ENCODE measurements around the gene SMIM43.
"Not testable (repeated sequence)": the region's sequence is repeated elsewhere in the genome, so short reads cannot be mapped to it uniquely, and the experiment has no call there.

Gene SMIM43

DNA sequence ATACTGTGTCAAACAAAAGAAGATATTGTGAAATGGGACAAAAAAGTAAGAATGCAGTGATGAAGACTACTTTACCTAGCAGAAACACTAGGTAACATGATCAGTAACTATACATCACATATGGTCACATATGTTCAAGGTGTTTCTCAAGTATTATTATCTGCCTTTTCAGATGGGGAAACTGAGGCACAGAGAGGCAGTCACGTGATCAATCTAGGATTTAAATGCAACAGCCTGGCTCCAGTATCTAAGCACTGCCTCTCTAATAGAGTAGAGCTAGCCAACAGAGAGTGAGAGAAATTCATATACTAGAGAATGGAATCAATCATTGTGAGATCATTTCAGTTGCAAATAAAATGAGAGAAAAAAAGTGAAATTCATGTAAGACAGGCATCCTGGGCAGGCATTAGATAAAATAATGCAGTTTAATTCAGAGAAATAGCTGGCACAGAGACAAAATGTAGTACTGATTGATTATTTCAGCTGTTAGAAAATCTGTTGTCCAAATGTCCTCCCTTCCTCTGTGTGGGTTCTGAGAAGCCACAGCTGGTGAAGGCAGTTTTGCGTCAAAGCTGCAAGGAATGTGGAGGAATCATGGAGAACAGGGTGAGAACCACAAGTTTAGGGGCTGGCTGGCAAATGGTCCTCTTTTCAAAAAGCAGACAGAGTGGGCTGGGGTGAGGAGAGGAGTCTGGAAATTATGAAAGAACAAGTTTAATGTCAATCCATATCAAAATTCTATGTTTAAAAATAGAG, 26.0 kb downstream of the SMIM43 start:
- DNase-seq (ENCODE audit: low read depth, low spot score), result no peak
- WGBS (ENCODE audit: insufficient coverage, insufficient read length), result no CpG with 5 or more reads among the region's 2 CpGs
- no peak overlapping the region for H3K27ac ChIP-seq (ENCODE audit: low read length)

DNA sequence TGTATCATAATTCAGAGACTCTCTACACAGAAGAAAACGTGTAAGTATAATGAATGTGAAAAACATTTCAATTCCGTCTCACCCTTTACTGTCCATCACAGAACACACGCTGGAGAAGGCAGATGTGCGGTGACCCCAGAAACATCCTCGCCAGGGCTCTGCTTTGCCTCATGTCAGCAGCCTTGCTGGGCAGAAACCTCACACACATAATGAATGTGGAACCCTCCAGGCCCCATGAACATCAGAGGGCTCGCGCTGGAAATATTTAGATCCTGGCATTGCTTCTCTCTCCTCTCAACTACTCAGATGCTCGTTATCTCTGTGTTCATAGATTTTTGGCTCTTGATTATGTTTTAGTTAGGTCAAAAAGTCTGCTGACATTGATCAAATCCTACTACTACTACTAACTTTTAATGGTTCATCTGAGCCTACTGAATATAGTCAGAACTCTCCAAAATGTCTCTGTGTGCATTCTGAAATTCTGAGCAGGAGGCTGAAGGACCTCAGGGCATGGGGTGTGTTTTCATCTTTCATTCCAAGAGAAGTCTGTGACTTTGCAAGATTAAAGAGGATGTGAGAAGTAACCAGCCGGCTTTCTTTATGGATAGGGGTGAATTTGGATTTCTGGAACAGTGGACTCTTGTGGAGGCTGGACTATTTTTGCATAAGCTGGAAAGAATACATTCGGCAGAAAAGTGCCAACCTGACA, 27.0 kb downstream of the SMIM43 start:
- no peak overlapping the region for H3K27ac ChIP-seq (ENCODE audit: low read length)
- H3K9me3 ChIP-seq (ENCODE audit: control insufficient read depth, insufficient read depth, low read length), result no peaks in the 10 kb centered on the region
- H3K4me3 ChIP-seq (ENCODE audit: low read length), result no peak overlapping the region
- DNase-seq (ENCODE audit: low read depth, low spot score), result no peak
- no peaks in the 10 kb centered on the region for H3K36me3 ChIP-seq (ENCODE audit: control insufficient read depth, insufficient read depth, low read length)
- no peaks in the 10 kb centered on the region for H3K27me3 ChIP-seq (ENCODE audit: control insufficient read depth, insufficient read depth, low read length)
- no CpG with 5 or more reads among the region's 10 CpGs for WGBS (ENCODE audit: insufficient coverage, insufficient read length)
- H3K4me1 ChIP-seq (ENCODE audit: control insufficient read depth, insufficient read depth, low read length), result no peaks in the 10 kb centered on the region

More for the DNA sequence above, 26.0 kb downstream of the SMIM43 start:
- no peaks in the 10 kb centered on the region for H3K36me3 ChIP-seq (ENCODE audit: control insufficient read depth, insufficient read depth, low read length)
- H3K4me1 ChIP-seq (ENCODE audit: control insufficient read depth, insufficient read depth, low read length), result no peaks in the 10 kb centered on the region
- no peaks in the 10 kb centered on the region for H3K27me3 ChIP-seq (ENCODE audit: control insufficient read depth, insufficient read depth, low read length)
- H3K4me3 ChIP-seq (ENCODE audit: low read length), result no peak overlapping the region
- H3K9me3 ChIP-seq (ENCODE audit: control insufficient read depth, insufficient read depth, low read length), result no peaks in the 10 kb centered on the region

DNA sequence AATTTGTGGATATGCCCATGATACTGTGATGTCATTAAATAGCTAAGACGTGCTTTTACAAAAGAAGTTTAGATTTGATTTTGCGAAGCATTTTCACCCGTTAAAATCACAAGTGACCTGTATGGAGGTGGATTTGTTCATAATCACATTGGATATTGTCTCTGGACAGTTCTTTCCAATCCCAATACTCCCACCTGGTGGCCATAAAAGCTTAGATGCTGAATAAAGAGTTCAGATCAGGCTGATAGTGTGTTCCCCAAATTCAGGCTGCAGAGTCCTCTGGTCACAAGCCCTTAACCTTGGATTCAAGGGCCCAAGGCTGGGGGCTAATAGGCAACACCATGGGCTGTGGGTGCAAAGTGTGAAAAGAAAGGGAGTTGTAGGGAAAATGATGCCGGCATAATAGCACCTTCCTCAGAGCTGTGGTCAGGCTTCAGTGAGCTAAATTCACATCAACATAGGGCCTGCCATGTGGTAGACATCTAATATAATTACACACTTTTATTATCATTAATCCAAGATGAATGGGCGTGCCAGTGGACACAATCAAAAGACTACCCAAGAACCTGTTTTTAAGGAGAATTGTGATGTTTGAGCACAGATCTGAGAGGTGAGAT, 28.1 kb downstream of the SMIM43 start:
- Histone ChIP-seq H3K27ac (ENCODE audit: low read length) (no peak overlapping the region), H3K4me1 (ENCODE audit: control insufficient read depth, insufficient read depth, low read length) (no peaks in the 10 kb centered on the region), H3K36me3 (ENCODE audit: control insufficient read depth, insufficient read depth, low read length) (no peaks in the 10 kb centered on the region), H3K27me3 (ENCODE audit: control insufficient read depth, insufficient read depth, low read length) (no peaks in the 10 kb centered on the region), H3K4me3 (ENCODE audit: low read length) (no peak overlapping the region), H3K9me3 (ENCODE audit: control insufficient read depth, insufficient read depth, low read length) (no peaks in the 10 kb centered on the region)
- no CpG with 5 or more reads among the region's 5 CpGs for WGBS (ENCODE audit: insufficient coverage, insufficient read length)
- DNase-seq (ENCODE audit: low read depth, low spot score), result no peak

DNA sequence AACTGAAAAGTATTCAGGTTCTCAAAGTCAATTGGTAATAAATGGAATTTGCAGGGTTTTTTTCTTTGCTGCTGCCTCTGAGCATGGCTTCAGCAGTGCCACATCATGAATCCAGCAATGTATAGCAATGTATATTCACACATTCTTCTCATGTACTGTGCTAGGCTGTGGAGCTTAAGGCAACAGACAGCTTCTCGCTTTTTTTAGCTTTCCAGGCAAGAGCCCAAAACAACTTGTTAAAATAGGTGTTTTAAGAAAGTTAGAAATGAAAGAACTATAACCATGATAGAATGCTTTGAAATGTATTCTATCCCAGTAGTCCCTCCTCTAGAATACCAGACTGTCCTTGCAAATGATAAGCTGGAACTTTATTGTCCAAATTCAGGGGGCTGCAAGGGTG, 30.4 kb downstream of the SMIM43 start:
- DNase-seq (ENCODE audit: low read depth, low spot score), result no peak

DNA sequence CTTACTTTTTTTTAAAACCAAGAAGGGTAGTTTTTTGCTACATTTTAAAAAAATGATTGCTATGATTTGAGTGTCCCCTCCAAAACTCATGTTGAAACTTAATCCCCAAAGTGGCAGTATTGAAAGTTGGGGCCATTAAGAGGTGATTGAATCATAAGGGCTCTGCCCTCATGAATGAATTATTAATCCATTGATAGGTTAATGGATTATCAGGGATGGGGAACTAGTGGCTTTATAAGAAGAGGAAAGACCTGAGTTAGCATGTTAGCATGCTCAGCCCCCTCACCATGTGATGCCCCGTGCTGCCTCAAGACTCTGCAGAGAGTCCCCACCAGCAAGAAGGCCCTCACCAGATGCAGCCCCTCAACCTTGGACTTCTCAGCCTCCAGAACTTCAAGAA, 31.0 kb downstream of the SMIM43 start:
- H3K36me3 ChIP-seq (ENCODE audit: control insufficient read depth, insufficient read depth, low read length), result no peaks in the 10 kb centered on the region
- H3K9me3 ChIP-seq (ENCODE audit: control insufficient read depth, insufficient read depth, low read length), result no peaks in the 10 kb centered on the region
- H3K27me3 ChIP-seq (ENCODE audit: control insufficient read depth, insufficient read depth, low read length), result no peaks in the 10 kb centered on the region
- no peak overlapping the region for H3K27ac ChIP-seq (ENCODE audit: low read length)
- DNase-seq (ENCODE audit: low read depth, low spot score), result no peak
- H3K4me1 ChIP-seq (ENCODE audit: control insufficient read depth, insufficient read depth, low read length), result no peaks in the 10 kb centered on the region
- WGBS (ENCODE audit: insufficient coverage, insufficient read length), result no CpG with 5 or more reads among the region's 1 CpG
- H3K4me3 ChIP-seq (ENCODE audit: low read length), result no peak overlapping the region

More for the DNA sequence above, 30.4 kb downstream of the SMIM43 start:
- Histone ChIP-seq H3K27ac (ENCODE audit: low read length) (no peak overlapping the region), H3K27me3 (ENCODE audit: control insufficient read depth, insufficient read depth, low read length) (no peaks in the 10 kb centered on the region), H3K9me3 (ENCODE audit: control insufficient read depth, insufficient read depth, low read length) (no peaks in the 10 kb centered on the region), H3K36me3 (ENCODE audit: control insufficient read depth, insufficient read depth, low read length) (no peaks in the 10 kb centered on the region), H3K4me1 (ENCODE audit: control insufficient read depth, insufficient read depth, low read length) (no peaks in the 10 kb centered on the region), H3K4me3 (ENCODE audit: low read length) (no peak overlapping the region)
- WGBS (ENCODE audit: insufficient coverage, insufficient read length), result no CpG with 5 or more reads among the region's 1 CpG

DNA sequence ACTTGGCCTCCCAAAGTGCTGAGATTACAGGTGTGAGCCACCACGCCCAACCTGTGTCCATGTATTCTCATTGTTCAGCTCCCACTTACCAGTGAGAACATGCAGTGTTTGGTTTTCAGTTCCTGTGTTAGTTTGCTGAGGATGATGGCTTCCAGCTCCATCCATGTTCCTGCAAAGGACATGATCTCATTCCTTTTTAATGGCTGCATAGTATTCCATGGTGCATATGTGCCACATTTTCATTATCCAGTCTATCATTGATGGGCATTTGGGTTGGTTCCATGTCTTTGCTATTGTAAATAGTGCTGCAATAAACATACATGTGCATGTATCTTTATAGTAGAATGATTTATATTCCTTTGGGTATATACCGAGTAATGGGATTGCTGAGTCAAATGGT, 35.2 kb downstream of the SMIM43 start:
- H3K4me1 ChIP-seq (ENCODE audit: control insufficient read depth, insufficient read depth, low read length); H3K36me3 ChIP-seq (ENCODE audit: control insufficient read depth, insufficient read depth, low read length); H3K9me3 ChIP-seq (ENCODE audit: control insufficient read depth, insufficient read depth, low read length); DNase-seq (ENCODE audit: low read depth, low spot score); H3K4me3 ChIP-seq (ENCODE audit: low read length); H3K27ac ChIP-seq (ENCODE audit: low read length); H3K27me3 ChIP-seq (ENCODE audit: control insufficient read depth, insufficient read depth, low read length): not testable (repeated sequence)
- no CpG with 5 or more reads among the region's 2 CpGs for WGBS (ENCODE audit: insufficient coverage, insufficient read length)

DNA sequence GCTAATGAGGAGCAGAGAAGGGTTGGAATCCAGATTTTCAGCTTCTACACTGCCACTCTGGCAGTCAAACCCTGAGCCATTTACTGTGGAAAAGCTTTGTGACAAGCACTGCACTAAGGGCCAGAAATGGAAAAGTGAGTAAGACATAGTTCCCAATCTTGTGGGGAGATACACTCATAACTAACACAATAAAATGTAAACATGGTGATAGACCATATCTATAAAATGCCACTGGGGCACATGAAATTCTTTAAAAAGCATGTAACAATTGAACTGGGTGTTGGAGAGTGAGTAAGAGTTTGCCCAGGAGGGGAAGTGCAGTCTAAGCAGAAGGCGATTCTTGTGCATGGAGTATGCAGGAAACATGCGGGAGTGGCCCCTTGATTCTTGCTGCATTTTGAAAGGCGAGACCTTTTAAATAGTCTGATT, 36.2 kb downstream of the SMIM43 start:
- H3K27me3 ChIP-seq (ENCODE audit: control insufficient read depth, insufficient read depth, low read length), result no peaks in the 10 kb centered on the region
- no peak overlapping the region for H3K4me3 ChIP-seq (ENCODE audit: low read length)
- no CpG with 5 or more reads among the region's 3 CpGs for WGBS (ENCODE audit: insufficient coverage, insufficient read length)
- no peaks in the 10 kb centered on the region for H3K36me3 ChIP-seq (ENCODE audit: control insufficient read depth, insufficient read depth, low read length)
- no peak overlapping the region for H3K27ac ChIP-seq (ENCODE audit: low read length)
- no peak for DNase-seq (ENCODE audit: low read depth, low spot score)
- H3K9me3 ChIP-seq (ENCODE audit: control insufficient read depth, insufficient read depth, low read length), result no peaks in the 10 kb centered on the region
- no peaks in the 10 kb centered on the region for H3K4me1 ChIP-seq (ENCODE audit: control insufficient read depth, insufficient read depth, low read length)

DNA sequence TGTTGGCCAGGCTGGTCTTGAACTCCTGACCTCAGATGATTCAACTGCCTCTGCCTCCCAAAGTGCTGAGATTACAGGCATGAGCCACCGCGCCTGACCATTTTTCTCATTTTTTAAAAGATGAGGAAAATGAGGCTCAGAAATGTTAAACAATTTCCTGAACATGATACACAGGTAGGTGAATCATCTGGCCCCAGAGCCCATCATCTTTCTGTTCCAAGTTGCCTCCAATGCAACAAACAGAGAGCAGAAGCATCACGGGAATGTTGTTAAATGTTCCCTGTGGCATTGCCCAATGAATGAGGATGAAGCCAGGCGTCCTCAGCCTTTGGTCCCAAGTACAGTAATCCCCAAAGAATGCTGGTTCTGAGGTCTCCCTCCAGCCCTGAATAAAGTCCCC, 36.9 kb downstream of the SMIM43 start:
- no peak overlapping the region for H3K4me3 ChIP-seq (ENCODE audit: low read length)
- no peaks in the 10 kb centered on the region for H3K27me3 ChIP-seq (ENCODE audit: control insufficient read depth, insufficient read depth, low read length)
- no peaks in the 10 kb centered on the region for H3K9me3 ChIP-seq (ENCODE audit: control insufficient read depth, insufficient read depth, low read length)
- no peak overlapping the region for H3K27ac ChIP-seq (ENCODE audit: low read length)
- no peaks in the 10 kb centered on the region for H3K4me1 ChIP-seq (ENCODE audit: control insufficient read depth, insufficient read depth, low read length)
- no CpG with 5 or more reads among the region's 4 CpGs for WGBS (ENCODE audit: insufficient coverage, insufficient read length)
- no peaks in the 10 kb centered on the region for H3K36me3 ChIP-seq (ENCODE audit: control insufficient read depth, insufficient read depth, low read length)
- DNase-seq (ENCODE audit: low read depth, low spot score), result no peak

DNA sequence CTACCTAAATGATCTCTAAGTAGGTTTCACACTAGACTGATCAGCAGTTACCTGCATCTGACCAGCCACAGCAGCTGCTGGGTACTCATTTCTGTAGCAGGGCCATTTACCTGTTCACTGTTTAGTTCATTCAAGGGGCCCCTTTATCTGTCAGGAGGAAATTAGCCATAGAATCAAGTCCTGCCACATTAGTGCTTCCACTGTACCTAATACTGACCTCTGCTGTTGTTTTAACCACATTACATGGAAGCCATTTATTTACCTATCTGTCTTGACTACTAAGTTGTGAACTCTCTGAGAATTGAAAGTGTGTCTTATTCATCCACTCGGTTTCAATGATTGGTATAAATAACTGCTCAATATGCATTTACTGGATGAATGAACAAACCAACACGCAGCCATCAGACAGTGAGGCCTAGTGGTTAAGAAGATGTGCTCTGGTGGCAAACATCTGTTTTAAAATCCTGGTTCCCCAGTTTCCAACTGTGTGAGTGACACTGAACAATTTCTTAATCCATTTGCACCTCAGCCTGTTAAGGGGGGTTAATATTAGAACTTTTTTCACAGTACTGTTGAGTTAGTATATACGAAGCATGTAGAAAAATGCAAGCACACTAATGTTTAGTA, 38.2 kb downstream of the SMIM43 start:
- Histone ChIP-seq H3K27ac (ENCODE audit: low read length) (no peak overlapping the region), H3K9me3 (ENCODE audit: control insufficient read depth, insufficient read depth, low read length) (no peaks in the 10 kb centered on the region), H3K27me3 (ENCODE audit: control insufficient read depth, insufficient read depth, low read length) (no peaks in the 10 kb centered on the region), H3K4me3 (ENCODE audit: low read length) (no peak overlapping the region), H3K36me3 (ENCODE audit: control insufficient read depth, insufficient read depth, low read length) (no peaks in the 10 kb centered on the region), H3K4me1 (ENCODE audit: control insufficient read depth, insufficient read depth, low read length) (no peaks in the 10 kb centered on the region)
- no CpG with 5 or more reads among the region's 3 CpGs for WGBS (ENCODE audit: insufficient coverage, insufficient read length)
- DNase-seq (ENCODE audit: low read depth, low spot score), result no peak

DNA sequence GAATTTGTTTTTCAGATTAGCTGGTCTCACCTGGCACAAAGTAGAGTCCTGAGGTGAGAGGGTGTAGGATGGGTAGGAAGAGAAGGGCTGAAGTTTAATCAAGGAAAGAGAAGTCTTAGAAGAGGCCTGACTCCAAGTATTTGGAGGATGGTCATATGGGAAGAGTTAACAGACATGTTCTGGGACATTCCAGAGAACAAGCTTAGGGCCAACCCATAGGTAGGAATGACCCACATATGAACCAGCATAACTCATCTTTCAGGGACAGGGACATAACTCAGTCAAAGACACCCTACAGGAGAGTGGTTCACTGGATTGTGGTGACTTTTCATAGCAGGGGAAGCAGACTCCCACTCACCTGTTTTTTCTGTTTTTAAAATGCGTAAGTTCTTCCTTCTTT, 40.3 kb downstream of the SMIM43 start:
- H3K27ac ChIP-seq (ENCODE audit: low read length), result no peak overlapping the region
- no peaks in the 10 kb centered on the region for H3K36me3 ChIP-seq (ENCODE audit: control insufficient read depth, insufficient read depth, low read length)
- no peak for DNase-seq (ENCODE audit: low read depth, low spot score)
- no peaks in the 10 kb centered on the region for H3K9me3 ChIP-seq (ENCODE audit: control insufficient read depth, insufficient read depth, low read length)
- no peaks in the 10 kb centered on the region for H3K27me3 ChIP-seq (ENCODE audit: control insufficient read depth, insufficient read depth, low read length)
- no peaks in the 10 kb centered on the region for H3K4me1 ChIP-seq (ENCODE audit: control insufficient read depth, insufficient read depth, low read length)
- WGBS (ENCODE audit: insufficient coverage, insufficient read length), result no CpG with 5 or more reads among the region's 1 CpG
- H3K4me3 ChIP-seq (ENCODE audit: low read length), result no peak overlapping the region
